ENCODE measurements around the gene TIMM23B.
"Not testable (repeated sequence)": the region's sequence is repeated elsewhere in the genome, so short reads cannot be mapped to it uniquely, and the experiment has no call there.

Gene TIMM23B

DNA sequence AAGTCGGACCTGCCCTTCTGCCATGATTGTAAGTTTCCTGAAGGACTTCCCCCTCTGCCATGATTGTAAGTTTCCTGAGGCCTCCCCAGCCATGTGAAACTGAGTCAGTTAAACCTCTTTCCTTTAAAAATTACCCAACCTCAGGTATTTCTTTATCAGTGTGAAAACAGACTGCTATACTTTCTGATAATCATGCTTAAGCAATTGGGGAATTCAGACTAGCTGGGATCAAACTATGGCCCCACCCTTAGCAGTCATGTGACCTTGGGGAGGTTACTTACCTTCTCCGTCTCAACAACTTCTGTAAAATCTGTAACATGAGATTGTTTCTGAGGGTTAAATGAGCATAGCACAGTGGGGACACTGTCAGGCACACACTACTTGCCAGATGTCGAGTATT is 45.4 kb downstream of the TIMM23B start:
- ATAC-seq: not testable (repeated sequence)

DNA sequence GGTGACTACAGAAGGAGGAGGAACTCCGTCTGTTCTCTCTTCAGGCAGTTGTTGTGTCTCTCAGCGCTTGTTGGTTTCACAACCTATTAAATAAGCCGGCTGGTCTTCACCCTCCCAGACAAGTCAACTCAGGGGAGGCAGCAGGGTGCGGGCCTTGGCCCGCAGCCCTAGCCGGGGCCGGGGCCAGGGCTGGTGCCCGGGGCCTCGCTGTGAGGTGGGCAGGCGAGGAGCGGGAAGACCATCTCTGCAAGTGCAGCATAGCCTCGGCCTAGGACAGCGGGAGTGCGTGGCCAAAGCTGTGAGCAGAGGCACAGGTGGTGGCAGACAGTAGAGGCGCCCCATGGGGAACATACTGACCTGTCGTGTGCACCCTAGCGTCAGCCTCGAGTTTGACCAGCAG is 46.5 kb downstream of the TIMM23B start, which contains the start of gene AGAP6:
TSS of gene AGAP6 (plus strand) at position 31 of the 400 bp plus-strand sequence. CDS start at position 341, 310 bp downstream.
- not testable (repeated sequence) for ATAC-seq

DNA sequence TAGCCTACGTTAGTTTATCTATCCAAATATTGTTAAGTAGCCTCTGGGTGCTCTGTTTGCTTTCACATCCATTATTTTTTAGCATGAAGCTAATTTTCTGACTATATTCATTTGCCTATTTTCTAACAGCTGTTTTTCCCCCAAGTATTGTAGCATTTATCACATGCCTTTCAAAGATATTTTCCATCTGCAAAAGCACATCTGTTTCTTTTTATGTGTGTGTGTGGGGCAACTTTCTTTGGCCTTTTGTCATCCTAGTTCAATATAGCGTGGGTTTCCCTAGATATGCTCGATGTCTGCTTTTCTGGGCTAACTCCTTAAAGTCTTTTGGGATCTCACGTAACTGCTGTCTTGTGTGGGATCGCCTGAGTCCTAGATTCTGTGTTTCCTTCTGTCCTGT is 53.5 kb downstream of the TIMM23B start:
- ATAC-seq: not testable (repeated sequence)

DNA sequence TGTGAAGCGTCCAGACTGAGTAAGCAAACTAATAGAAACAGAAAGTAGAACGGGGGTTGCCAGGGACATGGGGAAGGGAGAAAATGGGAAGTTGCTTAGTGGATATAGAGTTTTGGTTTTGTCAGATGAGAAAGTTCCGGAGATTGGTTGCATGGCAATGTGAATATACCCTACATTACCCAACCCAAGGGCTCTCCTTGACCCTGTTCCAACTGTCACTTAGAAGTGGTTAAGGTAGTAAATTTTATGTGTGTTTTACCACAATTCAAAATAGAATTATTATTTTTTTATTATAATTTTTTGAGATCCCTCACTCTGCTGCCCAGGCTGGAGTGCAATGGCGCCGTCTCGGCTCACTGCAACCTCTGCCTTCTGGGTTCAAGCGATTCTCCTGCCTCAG is 72.2 kb downstream of the TIMM23B start:
- ATAC-seq: not testable (repeated sequence)

DNA sequence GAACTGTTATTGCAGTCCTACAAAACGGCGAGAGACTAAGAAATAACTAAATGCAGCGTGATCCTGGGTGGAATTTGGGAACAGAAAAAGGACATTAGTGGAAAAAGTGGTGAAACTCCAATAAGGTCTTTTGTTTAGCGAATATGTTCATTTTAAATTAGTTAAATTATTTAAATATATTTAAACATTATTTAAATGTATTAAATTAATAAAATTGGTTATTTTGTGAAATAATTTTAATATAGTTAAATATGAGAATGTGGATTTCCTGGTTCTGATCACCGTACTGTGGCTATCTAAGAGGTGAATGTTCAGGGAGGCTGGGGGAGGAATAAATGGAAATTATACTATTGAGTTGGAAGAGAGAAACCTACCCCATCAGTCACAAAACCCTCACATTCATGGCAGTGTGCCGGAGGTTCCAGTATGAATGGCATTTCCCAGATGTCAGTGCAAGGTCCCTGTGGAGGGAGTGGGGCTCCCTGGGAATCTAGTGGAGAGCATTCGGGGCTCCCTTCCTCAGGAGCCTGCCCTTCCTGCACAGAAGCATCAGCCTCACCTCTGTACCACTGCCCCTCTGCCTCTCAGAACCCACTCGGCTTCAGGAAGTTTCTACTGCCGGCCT is 73.9 kb downstream of the TIMM23B start:
- not testable (repeated sequence) for ATAC-seq

DNA sequence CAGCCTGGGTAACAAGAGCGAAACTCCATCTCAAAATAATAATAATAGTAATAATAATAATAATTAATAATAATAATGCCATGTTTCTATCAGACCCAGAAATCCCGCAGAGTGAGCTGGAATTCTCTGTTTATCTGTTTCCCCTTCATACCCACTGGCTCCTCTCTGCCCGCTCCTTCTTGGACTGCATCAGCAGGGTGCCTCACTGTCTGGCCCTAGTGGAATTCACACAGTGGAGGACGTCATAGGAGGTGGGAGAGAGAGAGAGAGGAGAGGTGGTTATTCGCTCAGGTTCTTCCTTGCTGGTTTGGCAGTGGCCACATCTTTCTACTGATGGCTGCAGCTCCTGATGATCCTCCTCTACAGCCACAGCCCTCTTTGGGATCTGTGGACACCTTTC is 75.1 kb downstream of the TIMM23B start:
- not testable (repeated sequence) for ATAC-seq

DNA sequence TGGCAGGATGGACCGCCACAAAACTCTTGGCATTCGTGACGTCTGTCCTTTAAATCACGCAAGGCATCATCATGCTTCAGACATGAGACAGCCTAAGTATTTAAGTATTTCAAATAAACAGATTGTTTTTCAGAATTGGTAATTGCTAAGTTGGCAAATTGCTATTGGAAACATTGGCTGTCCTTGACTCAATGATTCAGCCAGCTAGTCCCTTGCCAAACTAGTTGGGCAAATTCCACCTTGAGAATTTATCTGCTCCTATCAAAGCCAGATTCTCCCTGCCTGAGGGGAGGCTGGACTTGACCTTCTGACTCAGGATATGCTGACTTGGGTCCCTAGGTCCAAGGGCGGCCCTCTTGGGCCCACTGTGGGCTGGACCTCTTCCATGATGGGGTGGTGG is 75.8 kb downstream of the TIMM23B start:
- not testable (repeated sequence) for ATAC-seq

DNA sequence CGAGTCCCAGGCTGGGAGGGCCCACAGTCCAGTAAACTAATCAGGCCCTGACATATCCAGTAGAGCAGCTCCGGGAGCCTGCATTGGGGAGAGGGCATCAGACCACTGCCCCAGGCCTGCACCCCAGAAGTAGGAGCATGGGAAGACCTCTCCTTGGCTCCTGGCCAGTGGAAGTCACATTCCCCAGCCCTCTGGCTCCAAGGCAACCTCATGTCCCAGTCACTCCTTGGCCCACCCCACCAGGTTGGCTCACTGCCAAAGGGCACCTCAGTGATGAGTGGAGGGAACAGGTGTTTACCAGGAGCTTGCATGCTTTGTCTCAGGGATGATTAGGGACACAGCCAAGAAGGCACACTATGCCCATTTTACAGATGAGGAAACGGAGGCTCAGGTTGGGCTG is 77.4 kb downstream of the TIMM23B start:
- not testable (repeated sequence) for ATAC-seq

DNA sequence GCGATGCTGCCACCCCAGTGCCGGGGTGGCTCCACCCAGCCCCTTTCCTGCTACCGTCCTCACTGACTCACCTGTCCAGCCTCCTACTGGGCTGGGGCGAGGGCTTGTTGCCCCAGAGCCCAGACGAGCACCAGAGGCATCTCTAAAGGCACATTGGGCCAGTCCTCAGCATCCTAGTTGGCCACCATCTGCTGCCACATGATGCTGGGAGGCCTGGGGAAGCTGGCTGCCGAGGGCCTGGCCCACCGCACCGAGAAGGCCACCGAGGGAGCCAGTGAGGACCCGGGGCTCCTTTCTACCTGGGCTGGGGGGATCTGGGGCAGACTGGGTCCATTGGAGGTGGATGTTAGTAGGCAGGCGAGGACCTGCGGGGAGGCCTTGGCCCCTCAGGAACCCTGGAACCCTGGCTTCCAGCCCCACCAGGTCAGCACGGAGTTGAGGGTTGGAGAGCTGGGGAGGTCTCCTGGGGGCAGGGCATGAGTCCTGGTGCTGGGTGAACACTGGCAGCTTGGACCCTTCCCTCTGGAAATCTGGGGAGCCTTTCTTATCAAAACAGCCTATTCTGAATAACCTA is 78.7 kb downstream of the TIMM23B start:
- ATAC-seq: not testable (repeated sequence)

DNA sequence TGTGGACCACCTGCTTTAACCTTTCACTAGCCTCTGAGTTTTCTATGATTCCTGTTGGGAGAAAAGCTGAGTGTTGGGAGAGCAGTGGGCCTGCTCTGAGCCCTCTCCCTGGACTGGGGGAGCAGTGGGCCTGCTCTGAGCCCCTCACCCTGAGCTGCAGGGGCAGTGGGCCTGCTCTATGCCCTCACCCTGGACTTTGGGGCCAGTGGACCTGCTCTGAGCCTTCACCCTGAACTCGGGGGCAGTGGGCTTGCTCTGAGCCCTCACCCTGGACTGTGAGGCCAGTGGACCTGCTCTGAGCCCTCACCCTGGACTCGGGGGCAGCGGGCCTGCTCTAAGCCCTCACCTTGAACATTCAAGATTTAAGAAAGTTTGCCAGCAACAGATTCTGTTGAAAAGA is 79.8 kb downstream of the TIMM23B start:
- ATAC-seq: no peak

All from activated CD4-positive, CD25-positive, alpha-beta regulatory T cell treated with anti-CD3 and anti-CD28 coated beads, Interleukin-2, amount 50 U/mL, for 24 hours (primary cell).